Measurements from ENCODE around the gene LAPTM5. TPM values are rescaled to one million over a fixed set of nuclear protein-coding genes. Genes with fewer than 3 reads are reported as not detected.

LAPTM5 gene
- total RNA-seq, 1 experiment from 2014 or later: 0.15 TPM

DNA sequence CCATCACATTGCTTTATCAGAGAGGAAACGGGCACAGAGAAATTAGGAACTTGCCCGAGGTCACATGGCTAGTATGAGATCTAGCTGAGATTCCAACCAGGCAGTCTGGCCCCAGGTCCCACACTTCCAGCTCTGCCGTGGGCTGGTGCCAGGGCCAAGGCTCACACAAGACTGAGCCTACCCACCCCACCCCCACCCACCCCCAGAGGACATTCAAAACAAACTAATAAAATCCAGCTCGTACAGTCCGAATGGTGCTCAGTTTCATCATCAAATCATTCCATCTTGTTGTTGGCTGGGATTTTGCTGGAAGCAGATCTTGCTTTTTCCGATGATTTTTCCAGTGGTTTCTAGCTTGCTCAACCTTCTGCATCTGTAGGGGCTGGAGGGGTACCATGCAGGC is 62.1 kb downstream of the LAPTM5 start:
- H4K8ac ChIP-seq (replicated peaks; ENCODE audit: insufficient read length, low read depth, low read length): no peak overlapping the region
- H2AK5ac ChIP-seq (ENCODE audit: insufficient read length, low read length): no peak overlapping the region
- WGBS (ENCODE audit: extremely low coverage, insufficient read length, low lambda C conversion rate): no CpG with 5 or more reads among the region's 6 CpGs
- no peak overlapping the region for H3K9ac ChIP-seq (ENCODE audit: extremely low read depth, insufficient read length, low read length)
- no peak overlapping the region for H2BK12ac ChIP-seq (ENCODE audit: insufficient read length, low read depth, low read length)
- H2AFZ ChIP-seq (ENCODE audit: low read length): no peak overlapping the region
- no peak overlapping the region for H3K14ac ChIP-seq (ENCODE audit: insufficient read depth, low read length)
- H3K27ac ChIP-seq (ENCODE audit: insufficient read length, low read depth, low read length): no peak overlapping the region
- no peak overlapping the region for H3T11ph ChIP-seq (ENCODE audit: low read length)
- H2BK15ac ChIP-seq (ENCODE audit: low read depth, low read length): no peak overlapping the region
- H3K4me2 ChIP-seq (ENCODE audit: insufficient read depth, insufficient read length, low read length): no peak overlapping the region
- no peaks in the 10 kb centered on the region for H3K27me3 ChIP-seq (ENCODE audit: insufficient read depth, low read length)
- no peak overlapping the region for H3K23ac ChIP-seq (ENCODE audit: insufficient read length, low read depth, low read length)
- Mint-ChIP-seq H3K4me1 (peaks cover 5 to 32% of the 10 kb centered on the region in 2 experiments), H3K36me3 (ENCODE audit: insufficient read depth in 1 of 3, low read depth in 3 of 3) (no peaks in the 10 kb centered on the region), H3K27ac (no peak overlapping the region), H3K27me3 (ENCODE audit: low read depth) (peaks cover 3% of the 10 kb centered on the region; the same call in 1 of the 2 replicates), H3K9me3 (no peaks in the 10 kb centered on the region), H3K4me3 (no peak overlapping the region)
- no peak for DNase-seq
- H2BK5ac ChIP-seq (ENCODE audit: insufficient read length, low read length): no peak overlapping the region
- TF ChIP-seq CTCF (conservative IDR thresholded peaks at IDR 0.05): no peak
- H3K9me3 ChIP-seq (ENCODE audit: control insufficient read depth, low read depth, low read length): no peaks in the 10 kb centered on the region
- H4K20me1 ChIP-seq (ENCODE audit: control insufficient read depth, insufficient read depth, insufficient read length): no peaks in the 10 kb centered on the region
- no peaks in the 10 kb centered on the region for H3K23me2 ChIP-seq (ENCODE audit: insufficient read length, low read depth, low read length, poor library complexity, severe bottlenecking)
- no peak overlapping the region for H4K5ac ChIP-seq (ENCODE audit: insufficient read length, low read depth, low read length)
- H3K79me2 ChIP-seq (ENCODE audit: insufficient read depth, low read length): no peaks in the 10 kb centered on the region
- H3K4me1 ChIP-seq (ENCODE audit: insufficient read depth, low read length): peaks cover 5% of the 10 kb centered on the region; the same call in 1 of the 2 replicates
- H2BK20ac ChIP-seq (ENCODE audit: low read depth, low read length, poor library complexity, severe bottlenecking): no peak overlapping the region
- no peak overlapping the region for H2BK120ac ChIP-seq (ENCODE audit: low read depth, low read length, poor library complexity, severe bottlenecking)
- no peak overlapping the region for H3K56ac ChIP-seq (ENCODE audit: insufficient read length, low read depth, low read length)
- no peak overlapping the region for H4K91ac ChIP-seq (ENCODE audit: insufficient read length, low read depth, low read length)
- H3K4ac ChIP-seq (ENCODE audit: low read depth, low read length): no peak overlapping the region
- no peak overlapping the region for H3K18ac ChIP-seq (ENCODE audit: insufficient read length, low read depth, low read length)
- H3K79me1 ChIP-seq (ENCODE audit: insufficient read depth, low read depth, low read length, poor library complexity, severe bottlenecking): no peaks in the 10 kb centered on the region
